HG03135 (cell line): ENCODE results near the gene CAPN11.

Experiments
- ATAC-seq: cut with Tn5 transposase; IDR thresholded peaks from one replicate; pipeline ENCODE4 v1.9.1; 2021; ENCODE audit warnings: mild to moderate bottlenecking, moderate library complexity; ENCODE audit not compliant: unreplicated experiment

The CAPN11 gene

GRCh38 chr6:44202972-44203750, 44.5 kb downstream of the CAPN11 start:
- ATAC-seq, result no peak

GRCh38 chr6:44203955-44204354, 45.3 kb downstream of the CAPN11 start:
- no peak for ATAC-seq

GRCh38 chr6:44207966-44208365, 49.3 kb downstream of the CAPN11 start:
- ATAC-seq, result no peak

GRCh38 chr6:44211284-44211683, 52.7 kb downstream of the CAPN11 start:
- no peak for ATAC-seq

GRCh38 chr6:44214307-44214706, 55.7 kb downstream of the CAPN11 start:
- no peak for ATAC-seq

- no peak for ATAC-seq
These were observed 58.2 kb downstream of the CAPN11 start, which contains the start of gene MYMX for GRCh38 chr6:44216677-44217331. MYMX (plus strand) TSS chr6:44216926; CDS start chr6:44217472, 546 bp downstream.

- no peak for ATAC-seq
These were observed 58.9 kb downstream of the CAPN11 start for GRCh38 chr6:44217332-44218143.

GRCh38 chr6:44219053-44219814, 60.6 kb downstream of the CAPN11 start:
- peak; percentile 47 for ATAC-seq

- no peak for ATAC-seq
These were observed 61.5 kb downstream of the CAPN11 start for GRCh38 chr6:44219815-44220784.

- no peak for ATAC-seq
These were observed 62.3 kb downstream of the CAPN11 start for GRCh38 chr6:44220913-44221290.

- peak; percentile 43 for ATAC-seq
These were observed 62.8 kb downstream of the CAPN11 start for GRCh38 chr6:44221291-44221960.

- no peak for ATAC-seq
These were observed 63.3 kb downstream of the CAPN11 start for GRCh38 chr6:44221961-44222335.

- no peak for ATAC-seq
These were observed 64.1 kb downstream of the CAPN11 start for GRCh38 chr6:44222486-44223318.

GRCh38 chr6:44223319-44224028, 64.9 kb downstream of the CAPN11 start, which contains the start of gene SLC29A1:
SLC29A1 (plus strand) TSS chr6:44223595; CDS start chr6:44227314, 3,719 bp downstream.
- no peak for ATAC-seq

GRCh38 chr6:44224029-44224964, 65.7 kb downstream of the CAPN11 start:
- no peak for ATAC-seq

- ATAC-seq, result no peak
These were observed 66.3 kb downstream of the CAPN11 start for GRCh38 chr6:44224965-44225305.
